ENCODE measurements around the gene TBL2. TPM values are rescaled to one million over a fixed set of nuclear protein-coding genes. Genes with fewer than 3 reads are reported as not detected.

The TBL2 gene
- total RNA-seq, 1 donor from 2014 or later: 9.6 TPM

GRCh38 chr7:73577627-73578341 lies 595 bp downstream of the TBL2 start:
- no peaks in the 10 kb centered on the region for H3K27me3 ChIP-seq (ENCODE audit: low read depth)
- H3K27ac ChIP-seq (replicated peaks): peak overlapping the region; percentile 88
- intact Hi-C loops (cut with micrococcal nuclease): no loop called here
- peaks cover 22% of the 10 kb centered on the region for H3K36me3 ChIP-seq
- peak overlapping the region; percentile 94 for H3K4me3 ChIP-seq
- no peak for DNase-seq
- no peaks in the 10 kb centered on the region for H3K9me3 ChIP-seq (replicated peaks)
- H3K4me1 ChIP-seq: peaks cover 30% of the 10 kb centered on the region
- TF ChIP-seq CTCF (IDR thresholded peaks at IDR 0.05; ENCODE audit: borderline replicate concordance): no peak

- H3K9me3 ChIP-seq (replicated peaks): no peaks in the 10 kb centered on the region
- no peaks in the 10 kb centered on the region for H3K27me3 ChIP-seq (ENCODE audit: low read depth)
- peaks cover 21% of the 10 kb centered on the region for H3K4me1 ChIP-seq
- no peak overlapping the region for H3K27ac ChIP-seq (replicated peaks)
- peaks cover 59% of the 10 kb centered on the region for H3K36me3 ChIP-seq
- H3K4me3 ChIP-seq: no peak overlapping the region
- no peak for TF ChIP-seq CTCF (IDR thresholded peaks at IDR 0.05; ENCODE audit: borderline replicate concordance)
- intact Hi-C loops (cut with micrococcal nuclease): no loop called here
- no peak for DNase-seq
These were observed 4.6 kb downstream of the TBL2 start for GRCh38 chr7:73573791-73574190.

GRCh38 chr7:73573276-73573675 lies 5.1 kb downstream of the TBL2 start:
- Histone ChIP-seq H3K27ac (replicated peaks) (no peak overlapping the region), H3K4me3 (no peak overlapping the region), H3K27me3 (ENCODE audit: low read depth) (no peaks in the 10 kb centered on the region), H3K4me1 (peaks cover 21% of the 10 kb centered on the region), H3K9me3 (replicated peaks) (no peaks in the 10 kb centered on the region), H3K36me3 (peaks cover 61% of the 10 kb centered on the region)
- DNase-seq: no peak
- intact Hi-C loops (cut with micrococcal nuclease): no loop called here
- no peak for TF ChIP-seq CTCF (IDR thresholded peaks at IDR 0.05; ENCODE audit: borderline replicate concordance)

GRCh38 chr7:73572767-73573186 lies 5.6 kb downstream of the TBL2 start:
- TF ChIP-seq CTCF (IDR thresholded peaks at IDR 0.05; ENCODE audit: borderline replicate concordance): no peak
- intact Hi-C loops (cut with micrococcal nuclease): no loop called here
- Histone ChIP-seq H3K4me1 (peaks cover 16% of the 10 kb centered on the region), H3K36me3 (peaks cover 61% of the 10 kb centered on the region), H3K27me3 (ENCODE audit: low read depth) (no peaks in the 10 kb centered on the region), H3K4me3 (no peak overlapping the region), H3K27ac (replicated peaks) (no peak overlapping the region), H3K9me3 (replicated peaks) (no peaks in the 10 kb centered on the region)
- DNase-seq: no peak

GRCh38 chr7:73570977-73571376 lies 7.4 kb downstream of the TBL2 start:
- no peaks in the 10 kb centered on the region for H3K27me3 ChIP-seq (ENCODE audit: low read depth)
- H3K27ac ChIP-seq (replicated peaks): no peak overlapping the region
- intact Hi-C loops (cut with micrococcal nuclease): no loop called here
- TF ChIP-seq CTCF (IDR thresholded peaks at IDR 0.05; ENCODE audit: borderline replicate concordance): no peak
- H3K4me1 ChIP-seq: no peaks in the 10 kb centered on the region
- no peak for DNase-seq
- no peak overlapping the region for H3K4me3 ChIP-seq
- H3K9me3 ChIP-seq (replicated peaks): no peaks in the 10 kb centered on the region
- peaks cover 61% of the 10 kb centered on the region for H3K36me3 ChIP-seq

Measured in left ventricle myocardium inferior (tissue), 1 donor.